KOPT-K1 (cell line): ENCODE data around the gene IFI27.

Source experiments
- H3K27ac ChIP-seq: fragments of 200-600 bp; sonication (generic); 2 replicates; pipeline ENCODE4 v1.5.1; 2016; ENCODE audit warnings: antibody characterized with exemption, mild to moderate bottlenecking, low read depth, low read length; ENCODE audit not compliant: poor library complexity, severe bottlenecking
- H3K36me3 ChIP-seq: fragments of 200-600 bp; sonication (generic); 2 replicates; pipeline ENCODE4 v1.5.1; 2017; ENCODE audit warnings: antibody characterized with exemption, mild to moderate bottlenecking, low read length, moderate library complexity; ENCODE audit not compliant: insufficient read depth
- H3K9me3 ChIP-seq: fragments of 200-600 bp; sonication (generic); 2 replicates; pipeline ENCODE4 v1.5.1; 2017; ENCODE audit warnings: antibody characterized with exemption, low read length, mild to moderate bottlenecking; ENCODE audit not compliant: insufficient read depth, poor library complexity, severe bottlenecking

Gene IFI27

GRCh38 chr14:94126800-94127199 is 16.3 kb downstream of the IFI27 start:
- Histone ChIP-seq H3K36me3 (no peaks in the 10 kb centered on the region), H3K9me3 (no peaks in the 10 kb centered on the region), H3K27ac (no peak overlapping the region)

DNA sequence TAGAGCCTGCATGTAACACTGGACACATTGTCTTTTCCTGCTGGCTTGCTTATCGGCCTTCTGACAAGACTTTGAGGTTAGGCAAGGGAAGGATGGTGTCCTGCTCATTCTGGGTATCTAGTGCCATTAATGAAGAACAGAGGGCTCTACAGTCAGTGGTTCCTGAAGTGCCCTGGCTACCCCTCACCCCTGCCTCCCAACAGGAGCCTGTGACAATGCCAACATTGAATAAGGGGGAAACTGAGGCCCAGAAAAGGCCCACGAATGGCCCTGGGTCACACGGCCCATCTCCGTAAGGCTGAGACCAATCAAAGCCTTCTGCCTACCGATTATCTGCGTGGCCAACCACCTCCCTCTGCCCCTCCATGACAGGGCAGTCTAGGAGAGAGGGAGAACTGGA is 16.8 kb downstream of the IFI27 start:
- H3K36me3 ChIP-seq, result no peaks in the 10 kb centered on the region
- no peaks in the 10 kb centered on the region for H3K9me3 ChIP-seq
- H3K27ac ChIP-seq, result no peak overlapping the region

DNA sequence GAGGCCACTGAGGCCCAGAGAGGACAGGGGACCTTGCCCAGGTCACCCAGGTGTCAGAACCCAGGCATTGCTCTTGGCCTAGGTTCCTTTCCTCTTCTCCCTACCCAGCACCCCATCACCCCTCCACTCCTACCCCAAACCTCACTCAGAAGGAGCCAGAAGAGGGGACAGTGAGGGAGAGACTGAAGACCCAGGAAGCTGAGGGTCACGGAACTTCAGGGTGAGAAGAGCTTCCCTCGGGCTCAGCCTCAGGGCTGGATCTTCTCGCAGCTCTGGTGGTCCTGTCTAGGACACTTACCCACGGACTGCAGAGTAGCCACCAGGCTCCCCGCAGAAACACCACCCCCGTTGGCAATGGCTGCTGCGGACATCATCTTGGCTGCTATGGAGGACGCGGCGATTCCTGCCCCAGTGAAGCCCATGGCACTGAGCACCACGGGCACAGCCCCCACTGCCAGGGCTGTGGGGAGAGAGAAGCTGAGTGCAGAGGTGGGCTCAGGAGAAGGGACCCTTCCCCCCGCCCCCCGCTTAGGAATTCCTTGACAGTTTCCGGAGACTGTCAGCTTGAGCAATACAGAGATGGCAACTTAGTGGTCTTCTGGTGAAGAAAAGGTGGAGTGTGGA is 17.8 kb downstream of the IFI27 start:
- Histone ChIP-seq H3K9me3 (no peaks in the 10 kb centered on the region), H3K36me3 (no peaks in the 10 kb centered on the region), H3K27ac (no peak overlapping the region)

GRCh38 chr14:94129111-94129757 is 18.7 kb downstream of the IFI27 start, which contains the start of gene IFI27L2:
TSS of gene IFI27L2 (minus strand) at chr14:94129604. CDS start at chr14:94129564, 40 bp downstream.
- Histone ChIP-seq H3K36me3 (no peaks in the 10 kb centered on the region), H3K27ac (no peak within 1 kb of the TSS), H3K9me3 (no peaks in the 10 kb centered on the region)

DNA sequence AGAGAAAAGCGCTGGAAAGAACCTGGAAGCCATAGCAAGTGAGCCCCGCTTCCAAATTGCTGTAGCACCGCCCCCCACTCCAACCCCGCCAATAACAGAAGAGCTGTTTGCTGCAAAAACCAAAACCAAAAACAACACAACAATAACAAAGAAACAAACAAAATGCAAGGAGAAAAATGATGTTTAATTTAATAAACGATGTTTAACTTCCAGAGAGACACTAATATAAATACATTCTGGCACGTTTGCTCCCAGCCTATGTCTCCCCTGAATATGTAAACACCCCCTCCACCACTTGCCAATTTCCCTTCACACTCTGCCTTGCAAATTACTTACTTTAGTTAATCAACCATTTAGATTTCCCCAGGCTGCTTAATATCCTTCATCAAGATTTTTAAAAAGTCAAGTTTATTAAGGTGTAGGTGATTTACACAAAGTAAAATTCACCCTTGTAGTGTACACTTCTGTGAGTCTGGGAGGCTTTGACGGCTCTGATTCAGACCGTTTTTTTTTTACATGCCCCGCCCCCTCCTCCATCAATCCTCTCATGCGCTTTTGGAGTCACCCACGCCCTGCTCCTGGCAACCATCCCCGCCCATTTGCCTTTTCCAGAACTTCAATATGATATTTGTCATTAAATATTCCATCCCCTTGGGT is 19.4 kb downstream of the IFI27 start:
- H3K9me3 ChIP-seq, result peaks cover 2% of the 10 kb centered on the region
- H3K36me3 ChIP-seq, result no peaks in the 10 kb centered on the region
- H3K27ac ChIP-seq, result no peak overlapping the region

- Histone ChIP-seq H3K27ac (no peak overlapping the region), H3K9me3 (peaks cover 11% of the 10 kb centered on the region), H3K36me3 (no peaks in the 10 kb centered on the region)
Observed at GRCh38 chr14:94132285-94132887, 21.9 kb downstream of the IFI27 start.

- Histone ChIP-seq H3K9me3 (peaks cover 11% of the 10 kb centered on the region), H3K27ac (no peak overlapping the region), H3K36me3 (no peaks in the 10 kb centered on the region)
Observed at GRCh38 chr14:94135476-94135875, 24.9 kb downstream of the IFI27 start.

- H3K27ac ChIP-seq, result no peak overlapping the region
- H3K36me3 ChIP-seq, result no peaks in the 10 kb centered on the region
- H3K9me3 ChIP-seq, result peaks cover 11% of the 10 kb centered on the region
Observed at GRCh38 chr14:94136575-94137331, 26.2 kb downstream of the IFI27 start.

DNA sequence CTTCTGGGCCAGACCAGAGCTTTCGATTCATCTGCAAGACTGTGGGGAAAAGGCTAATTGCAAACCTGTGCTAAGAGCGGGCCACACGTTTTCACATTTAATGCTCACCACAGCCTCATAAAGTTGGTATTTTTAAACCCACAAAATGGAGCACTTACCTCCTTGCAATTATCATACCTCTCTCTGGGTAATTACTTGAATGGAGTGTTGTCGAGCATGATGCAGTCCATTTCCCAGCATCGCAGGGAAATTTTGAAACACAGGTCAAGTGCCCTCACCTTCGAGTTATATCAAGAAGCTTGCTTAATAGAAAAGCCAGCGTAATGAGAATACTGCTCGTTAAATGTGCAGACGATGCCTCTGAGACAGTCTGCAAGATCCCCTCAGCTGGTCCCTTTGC is 27.7 kb downstream of the IFI27 start:
- Histone ChIP-seq H3K9me3 (peaks cover 11% of the 10 kb centered on the region), H3K27ac (no peak overlapping the region), H3K36me3 (no peaks in the 10 kb centered on the region)

GRCh38 chr14:94139006-94139405 is 28.5 kb downstream of the IFI27 start:
- H3K36me3 ChIP-seq, result no peaks in the 10 kb centered on the region
- H3K9me3 ChIP-seq, result peaks cover 11% of the 10 kb centered on the region
- no peak overlapping the region for H3K27ac ChIP-seq

GRCh38 chr14:94139421-94139820 is 28.9 kb downstream of the IFI27 start:
- Histone ChIP-seq H3K36me3 (no peaks in the 10 kb centered on the region), H3K9me3 (peaks cover 11% of the 10 kb centered on the region), H3K27ac (no peak overlapping the region)

- Histone ChIP-seq H3K9me3 (no peaks in the 10 kb centered on the region), H3K27ac (no peak overlapping the region), H3K36me3 (no peaks in the 10 kb centered on the region)
Observed at GRCh38 chr14:94142247-94142646, 31.7 kb downstream of the IFI27 start.

DNA sequence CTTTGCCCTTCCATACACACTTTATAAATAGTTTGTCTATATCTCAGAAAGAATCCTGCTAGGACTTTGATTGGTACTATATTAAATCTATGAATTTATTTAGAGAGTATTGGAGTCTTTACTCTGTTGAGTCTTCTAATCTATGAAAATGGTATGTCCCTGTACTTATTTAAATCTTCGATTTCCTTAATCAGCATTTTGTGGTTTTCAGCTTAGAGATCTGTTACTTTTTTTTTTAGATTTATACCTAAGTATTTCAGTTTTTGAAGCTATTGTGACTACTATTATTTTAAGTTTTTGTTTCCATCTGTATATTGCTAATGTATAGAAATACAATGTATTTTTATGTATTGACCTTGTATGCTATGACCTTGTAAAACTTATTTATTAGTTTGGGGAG is 32.3 kb downstream of the IFI27 start:
- H3K36me3 ChIP-seq, result no peaks in the 10 kb centered on the region
- H3K27ac ChIP-seq, result no peak overlapping the region
- no peaks in the 10 kb centered on the region for H3K9me3 ChIP-seq

- Histone ChIP-seq H3K9me3 (no peaks in the 10 kb centered on the region), H3K27ac (no peak overlapping the region), H3K36me3 (no peaks in the 10 kb centered on the region)
Observed at GRCh38 chr14:94143239-94143638, 32.7 kb downstream of the IFI27 start.

DNA sequence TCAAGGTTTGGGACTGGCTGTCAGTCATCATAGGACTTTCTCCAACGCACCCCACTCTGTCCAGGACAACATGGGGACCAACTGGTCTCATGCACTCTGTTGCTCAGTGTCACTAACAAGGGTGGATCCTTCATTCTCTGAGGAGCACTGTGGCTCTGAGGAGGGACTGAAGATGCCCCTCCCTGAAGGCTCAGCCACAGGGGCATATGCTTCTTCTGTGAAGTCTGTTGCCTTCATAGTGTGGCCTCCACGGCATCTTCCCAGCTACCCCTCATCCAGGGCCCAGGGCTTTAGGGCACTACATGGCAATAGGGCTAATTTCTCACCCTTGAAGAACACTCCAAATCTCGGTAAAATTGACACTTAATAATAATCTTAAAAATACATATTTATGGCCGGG is 33.2 kb downstream of the IFI27 start:
- no peak overlapping the region for H3K27ac ChIP-seq

More for the DNA sequence above, 33.2 kb downstream of the IFI27 start:
- no peaks in the 10 kb centered on the region for H3K36me3 ChIP-seq
- H3K9me3 ChIP-seq, result no peaks in the 10 kb centered on the region
